H9 (cell line): ENCODE results near the gene ZNF205. TPM values are rescaled to one million over a fixed set of nuclear protein-coding genes. Genes with fewer than 3 reads are reported as not detected.

Experiments used
- DNase-seq: peaks from one replicate; pipeline ENCODE4 v3.0.0-alpha.2; 2017
- H2AFZ ChIP-seq: one replicate; pipeline ENCODE4 v1.6.1; 2013; ENCODE audit warnings: mild to moderate bottlenecking, low read length, control low read depth, moderate library complexity
- H2AK5ac ChIP-seq: 2 replicates; pipeline ENCODE4 v1.6.1; 2013; ENCODE audit warnings: low read length, control low read depth, mixed read lengths; ENCODE audit not compliant: insufficient read length
- H2BK120ac ChIP-seq: one replicate; pipeline ENCODE4 v1.6.1; 2013; ENCODE audit warnings: low read depth, mild to moderate bottlenecking, low read length, control low read depth, inconsistent platforms; ENCODE audit not compliant: poor library complexity, severe bottlenecking
- H2BK12ac ChIP-seq: 2 replicates; pipeline ENCODE4 v1.6.1; 2013; ENCODE audit warnings: low read length, control low read depth, mixed read lengths, low read depth; ENCODE audit not compliant: insufficient read length
- H2BK15ac ChIP-seq: 2 replicates; pipeline ENCODE4 v1.6.1; 2013; ENCODE audit warnings: low read depth, low read length, control low read depth
- H2BK20ac ChIP-seq: one replicate; pipeline ENCODE4 v1.6.1; 2013; ENCODE audit warnings: low read depth, mild to moderate bottlenecking, low read length, control low read depth, inconsistent platforms; ENCODE audit not compliant: poor library complexity, severe bottlenecking
- H2BK5ac ChIP-seq: 2 replicates; pipeline ENCODE4 v1.6.1; 2013; ENCODE audit warnings: low read length, control low read depth, mixed read lengths; ENCODE audit not compliant: insufficient read length
- H3K14ac ChIP-seq: 2 replicates; pipeline ENCODE4 v1.6.1; 2013; ENCODE audit warnings: low read length, control low read depth; ENCODE audit not compliant: insufficient read depth
- H3K18ac ChIP-seq: 2 replicates; pipeline ENCODE4 v1.6.1; 2013; ENCODE audit warnings: low read depth, mild to moderate bottlenecking, mixed read lengths, low read length, control low read depth; ENCODE audit not compliant: insufficient read length
- H3K23ac ChIP-seq: 2 replicates; pipeline ENCODE4 v1.6.1; 2013; ENCODE audit warnings: low read length, control low read depth, mixed read lengths, low read depth; ENCODE audit not compliant: insufficient read length
- H3K23me2 ChIP-seq: 2 replicates; pipeline ENCODE4 v1.6.1; 2013; ENCODE audit warnings: low read depth, mild to moderate bottlenecking, mixed read lengths, low read length, control low read depth; ENCODE audit not compliant: insufficient read length, poor library complexity, severe bottlenecking
- H3K27ac ChIP-seq: 2 replicates; pipeline ENCODE4 v1.5.1; 2013; ENCODE audit warnings: low read length, control low read depth, mixed read lengths, low read depth; ENCODE audit not compliant: insufficient read length
- H3K27me3 ChIP-seq: 2 replicates; pipeline ENCODE4 v1.6.1; 2013; ENCODE audit warnings: low read length, control low read depth, inconsistent platforms; ENCODE audit not compliant: insufficient read depth
- H3K4ac ChIP-seq: 2 replicates; pipeline ENCODE4 v1.6.1; 2013; ENCODE audit warnings: low read depth, mild to moderate bottlenecking, control low read depth, inconsistent platforms, low read length, moderate library complexity
- H3K4me1 ChIP-seq: 2 replicates; pipeline ENCODE4 v1.6.1; 2013; ENCODE audit warnings: low read length, control low read depth, inconsistent platforms; ENCODE audit not compliant: insufficient read depth
- H3K4me2 ChIP-seq: 2 replicates; pipeline ENCODE4 v1.6.1; 2013; ENCODE audit warnings: low read length, control low read depth, mixed read lengths; ENCODE audit not compliant: insufficient read length, insufficient read depth
- H3K56ac ChIP-seq: 2 replicates; pipeline ENCODE4 v1.6.1; 2013; ENCODE audit warnings: low read depth, mild to moderate bottlenecking, mixed read lengths, low read length, control low read depth; ENCODE audit not compliant: insufficient read length
- H3K79me1 ChIP-seq: 2 replicates; pipeline ENCODE4 v1.6.1; 2013; ENCODE audit warnings: low read depth, mild to moderate bottlenecking, moderate library complexity, low read length, control low read depth, inconsistent platforms; ENCODE audit not compliant: insufficient read depth, poor library complexity, severe bottlenecking
- H3K79me2 ChIP-seq: 2 replicates; pipeline ENCODE4 v1.6.1; 2013; ENCODE audit warnings: low read length, control low read depth, inconsistent platforms; ENCODE audit not compliant: insufficient read depth
- H3K9ac ChIP-seq: 2 replicates; pipeline ENCODE4 v1.6.1; 2013; ENCODE audit warnings: low read length, control low read depth, mixed read lengths; ENCODE audit not compliant: insufficient read length; ENCODE audit errors: extremely low read depth
- H3K9me3 ChIP-seq: one replicate; pipeline ENCODE4 v1.6.1; 2013; ENCODE audit warnings: low read depth, low read length, inconsistent platforms; ENCODE audit not compliant: control insufficient read depth
- H3T11ph ChIP-seq: one replicate; pipeline ENCODE4 v1.6.1; 2013; ENCODE audit warnings: mild to moderate bottlenecking, low read length, control low read depth, inconsistent platforms
- H4K20me1 ChIP-seq: one replicate; pipeline ENCODE4 v1.6.1; 2013; ENCODE audit not compliant: control insufficient read depth, insufficient read length, insufficient read depth
- H4K5ac ChIP-seq: 2 replicates; pipeline ENCODE4 v1.6.1; 2013; ENCODE audit warnings: low read depth, mild to moderate bottlenecking, mixed read lengths, low read length, control low read depth; ENCODE audit not compliant: insufficient read length
- H4K8ac ChIP-seq: replicated peaks from 2 replicates; pipeline ENCODE4 v1.6.1; 2013; ENCODE audit warnings: low read length, control low read depth, mixed read lengths, low read depth; ENCODE audit not compliant: insufficient read length
- H4K91ac ChIP-seq: 2 replicates; pipeline ENCODE4 v1.6.1; 2013; ENCODE audit warnings: low read depth, mild to moderate bottlenecking, moderate library complexity, mixed read lengths, low read length, control low read depth; ENCODE audit not compliant: insufficient read length
- H3K27ac Mint-ChIP-seq, 3 experiments: 2 replicates in 2 of 3; 3 replicates in 1 of 3; pipeline ENCODE4 v1.8.0; 2020 to 2021; ENCODE audit warnings: mixed read lengths in 3 of 3, mild to moderate bottlenecking in 1 of 3, moderate library complexity in 1 of 3
- H3K27me3 Mint-ChIP-seq: 2 replicates; pipeline ENCODE4 v1.8.0; 2021; ENCODE audit warnings: low read depth, mild to moderate bottlenecking, moderate library complexity, mixed read lengths
- H3K36me3 Mint-ChIP-seq, 3 experiments: 2 replicates in 2 of 3; 3 replicates in 1 of 3; pipeline ENCODE4 v1.8.0; 2020 to 2021; ENCODE audit warnings: low read depth in 3 of 3, mixed read lengths in 3 of 3; ENCODE audit not compliant: insufficient read depth in 1 of 3
- H3K4me1 Mint-ChIP-seq, 2 experiments: 2 replicates each; pipeline ENCODE4 v1.8.0; 2020; ENCODE audit warnings: mixed read lengths in 2 of 2
- H3K4me3 Mint-ChIP-seq, 2 experiments: 2 replicates in 1 of 2; 3 replicates in 1 of 2; pipeline ENCODE4 v1.8.0; 2020 to 2021; ENCODE audit warnings: mild to moderate bottlenecking in 2 of 2, mixed read lengths in 2 of 2, moderate library complexity in 1 of 2
- H3K9me3 Mint-ChIP-seq, 2 experiments: 2 replicates in 1 of 2; 3 replicates in 1 of 2; pipeline ENCODE4 v1.8.0; 2020; ENCODE audit warnings: mild to moderate bottlenecking in 2 of 2, mixed read lengths in 2 of 2, moderate library complexity in 1 of 2
- WGBS: extraction: QIAGEN DNeasy Blood & Tissue Kit; methylation state at CpG from one replicate; pipeline ENCODE4 v1.1.7; 2013; ENCODE audit warnings: missing lambda C conversion rate, low lambda C conversion rate, mixed read lengths; ENCODE audit not compliant: insufficient read length; ENCODE audit errors: extremely low coverage; 5-methylcytosine and 5-hydroxymethylcytosine counted together
- total RNA-seq: library from RNA; stranded (reverse); gene quantifications from 2 replicates; pipeline ENCODE4 v1.2.1, GENCODE V29; 2021
- TF ChIP-seq, protein P1 (sequence below): fragments of 200-600 bp; sonication (generic); conservative IDR thresholded peaks from 3 replicates; pipeline ENCODE4 v1.8.0; 2021; ENCODE audit warnings: antibody characterized with exemption, mild to moderate bottlenecking

The ZNF205 gene
- total RNA-seq, 1 experiment from 2014 or later, result 16.8 TPM

GRCh38 chr16:3164121-3164991, 52.0 kb downstream of the ZNF205 start:
- peaks cover 1% of the 10 kb centered on the region; the same call in 1 of the 2 replicates for H3K27me3 Mint-ChIP-seq
- Histone ChIP-seq H3K23ac (no peak overlapping the region), H3K56ac (no peak overlapping the region), H2BK5ac (no peak overlapping the region), H4K8ac (no peak overlapping the region), H3K79me1 (no peaks in the 10 kb centered on the region), H3K4me1 (peaks cover 2% of the 10 kb centered on the region; the same call in 1 of the 2 replicates), H2BK12ac (no peak overlapping the region), H3K4me2 (no peak overlapping the region), H2BK15ac (no peak overlapping the region), H2AFZ (no peak overlapping the region), H4K20me1 (no peaks in the 10 kb centered on the region), H3K14ac (no peak overlapping the region), H2BK20ac (no peak overlapping the region), H3K23me2 (no peaks in the 10 kb centered on the region), H4K5ac (no peak overlapping the region), H3K18ac (no peak overlapping the region), H3K9me3 (no peaks in the 10 kb centered on the region), H2BK120ac (no peak overlapping the region), H2AK5ac (no peak overlapping the region), H3K9ac (no peak overlapping the region), H3K27ac (no peak overlapping the region), H3K27me3 (no peaks in the 10 kb centered on the region), H4K91ac (no peak overlapping the region), H3K79me2 (no peaks in the 10 kb centered on the region), H3K4ac (no peak overlapping the region), H3T11ph (no peak overlapping the region)
- H3K36me3 Mint-ChIP-seq, result no peaks in the 10 kb centered on the region
- DNase-seq, result no peak
- H3K4me3 Mint-ChIP-seq, result no peak overlapping the region
- no CpG with 5 or more reads among the region's 37 CpGs for WGBS
- H3K4me1 Mint-ChIP-seq, result 0 out of 4 replicates have a peak, but pooled peaks cover 0 to 6% of the 10 kb centered on the region in 2 experiments
- H3K27ac Mint-ChIP-seq, result no peak overlapping the region
- TF ChIP-seq, protein P1, sequence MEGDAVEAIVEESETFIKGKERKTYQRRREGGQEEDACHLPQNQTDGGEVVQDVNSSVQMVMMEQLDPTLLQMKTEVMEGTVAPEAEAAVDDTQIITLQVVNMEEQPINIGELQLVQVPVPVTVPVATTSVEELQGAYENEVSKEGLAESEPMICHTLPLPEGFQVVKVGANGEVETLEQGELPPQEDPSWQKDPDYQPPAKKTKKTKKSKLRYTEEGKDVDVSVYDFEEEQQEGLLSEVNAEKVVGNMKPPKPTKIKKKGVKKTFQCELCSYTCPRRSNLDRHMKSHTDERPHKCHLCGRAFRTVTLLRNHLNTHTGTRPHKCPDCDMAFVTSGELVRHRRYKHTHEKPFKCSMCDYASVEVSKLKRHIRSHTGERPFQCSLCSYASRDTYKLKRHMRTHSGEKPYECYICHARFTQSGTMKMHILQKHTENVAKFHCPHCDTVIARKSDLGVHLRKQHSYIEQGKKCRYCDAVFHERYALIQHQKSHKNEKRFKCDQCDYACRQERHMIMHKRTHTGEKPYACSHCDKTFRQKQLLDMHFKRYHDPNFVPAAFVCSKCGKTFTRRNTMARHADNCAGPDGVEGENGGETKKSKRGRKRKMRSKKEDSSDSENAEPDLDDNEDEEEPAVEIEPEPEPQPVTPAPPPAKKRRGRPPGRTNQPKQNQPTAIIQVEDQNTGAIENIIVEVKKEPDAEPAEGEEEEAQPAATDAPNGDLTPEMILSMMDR, result no peak
- 0 out of 5 replicates have a peak, but pooled peaks cover 0 to 2% of the 10 kb centered on the region in 2 experiments for H3K9me3 Mint-ChIP-seq
